ENCODE results near the gene PTGFRN. TPM values are rescaled to one million over a fixed set of nuclear protein-coding genes. Genes with fewer than 3 reads are reported as not detected.

The PTGFRN gene
- total RNA-seq, 1 experiment from 2014 or later, result 60.6 TPM

GRCh38 chr1:116961606-116962005, 51.9 kb downstream of the PTGFRN start:
- RAD21 ChIA-PET (ENCODE audit: low non-redundant PET in 1 of 2, low total read pairs in 2 of 2, uncharacterized antibody in 2 of 2, unreplicated experiment in 2 of 2), result no interaction called here
- Histone ChIP-seq H3K9ac (ENCODE audit: low read length) (no peak overlapping the region), H3K4me2 (ENCODE audit: low read length) (no peak overlapping the region), H3K4me3 (replicated peaks in 1 of 2; ENCODE audit: low read depth in 1 of 2, low read length in 2 of 2) (no peak overlapping the region), H3K9me3 (ENCODE audit: control insufficient read depth in 1 of 2, insufficient read depth in 1 of 2, low read depth in 1 of 2, low read length in 2 of 2) (no peaks in the 10 kb centered on the region), H3K27me3 (ENCODE audit: insufficient read depth, low read length) (no peaks in the 10 kb centered on the region), H2AFZ (ENCODE audit: low read depth, low read length, poor library complexity, severe bottlenecking) (no peak overlapping the region), H3K79me2 (ENCODE audit: insufficient read depth, low read length) (no peaks in the 10 kb centered on the region), H3K4me1 (ENCODE audit: control insufficient read depth in 1 of 2, insufficient read depth in 2 of 2, low read length in 2 of 2) (no peaks in the 10 kb centered on the region), H3K9me2 (ENCODE audit: insufficient read depth) (no peaks in the 10 kb centered on the region), H3K36me3 (ENCODE audit: control insufficient read depth in 1 of 2, insufficient read depth in 2 of 2, low read length in 2 of 2) (peaks cover 2 to 6% of the 10 kb centered on the region in 2 experiments; a peak in 2 of 4 replicates), H3K27ac (ENCODE audit: low read depth, low read length) (no peak overlapping the region), H4K20me1 (ENCODE audit: insufficient read depth) (no peaks in the 10 kb centered on the region)
- no peak for ATAC-seq
- CTCF ChIA-PET, result no interaction called here
- intact Hi-C loops (cut with micrococcal nuclease), result no loop called here
- TF ChIP-seq POLR2AphosphoS5 (IDR thresholded peaks at IDR 0.05; ENCODE audit: low read depth, low read length) (no peak), EZH2 (IDR thresholded peaks at IDR 0.05) (no peak), ATF3 (IDR thresholded peaks at IDR 0.05) (no peak), ZFX (IDR thresholded peaks at IDR 0.05) (no peak), ZNF274 (IDR thresholded peaks at IDR 0.05; ENCODE audit: low read depth, low read length) (no peak), SIN3A (IDR thresholded peaks at IDR 0.05; ENCODE audit: low read depth) (no peak), EGR1 (IDR thresholded peaks at IDR 0.05; ENCODE audit: low read depth) (no peak), CEBPB (IDR thresholded peaks at IDR 0.05; ENCODE audit: low read depth) (no peak), YY1 (IDR thresholded peaks at IDR 0.05; ENCODE audit: extremely low read depth, insufficient replicate concordance, low read depth, low read length) (no peak), POLR2A (IDR thresholded peaks at IDR 0.05; ENCODE audit: borderline replicate concordance, extremely low read depth, insufficient read depth, insufficient read length) (no peak), CTCF (IDR thresholded peaks at IDR 0.05 in 2 of 3, conservative IDR thresholded peaks at IDR 0.05 in 1 of 3; ENCODE audit: borderline replicate concordance in 1 of 3, insufficient read depth in 1 of 3, low read depth in 2 of 3, low read length in 2 of 3) (no peak)
- POLR2A ChIA-PET, result no interaction called here
- no TSS peak for BruUV-seq (replicated peaks)
- DNase-seq (ENCODE audit: low read depth, low spot score), result no peak

All from HCT116 (cell line).